HG02938 (cell line): ENCODE results near the gene CDC42.

Experiments used
- ATAC-seq: cut with Tn5 transposase; IDR thresholded peaks from one replicate; pipeline ENCODE4 v1.9.1; 2021; ENCODE audit warnings: mild to moderate bottlenecking, moderate library complexity; ENCODE audit not compliant: unreplicated experiment

Gene CDC42

DNA sequence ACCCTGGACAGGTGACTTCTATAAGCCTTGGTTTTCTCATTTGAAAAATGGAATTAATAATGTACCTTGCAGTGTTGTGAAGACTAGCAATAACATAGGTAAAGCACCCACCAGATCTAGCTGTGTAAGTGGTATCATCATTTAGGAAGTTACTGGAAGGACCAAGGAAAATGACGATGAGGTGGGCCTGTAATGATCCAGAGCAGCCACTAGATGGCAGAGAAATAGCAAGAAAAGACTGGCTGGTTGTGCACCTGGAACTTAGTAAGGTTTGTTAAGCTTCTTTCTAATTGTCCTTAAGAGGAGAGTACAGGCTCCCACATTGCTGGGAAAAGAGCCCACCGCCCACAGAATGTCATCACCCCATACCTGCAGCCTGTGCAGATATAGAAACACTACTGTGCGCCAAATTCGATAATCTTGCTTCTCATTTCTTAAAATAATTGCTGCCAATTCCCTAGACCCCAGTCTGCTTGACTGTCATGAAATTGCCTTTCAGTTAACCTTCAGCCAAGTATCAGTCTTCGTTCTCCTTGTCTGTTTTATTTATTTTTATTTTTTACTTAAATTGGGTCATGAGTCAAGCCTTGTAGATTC is 53.2 kb downstream of the CDC42 start:
- no peak for ATAC-seq

DNA sequence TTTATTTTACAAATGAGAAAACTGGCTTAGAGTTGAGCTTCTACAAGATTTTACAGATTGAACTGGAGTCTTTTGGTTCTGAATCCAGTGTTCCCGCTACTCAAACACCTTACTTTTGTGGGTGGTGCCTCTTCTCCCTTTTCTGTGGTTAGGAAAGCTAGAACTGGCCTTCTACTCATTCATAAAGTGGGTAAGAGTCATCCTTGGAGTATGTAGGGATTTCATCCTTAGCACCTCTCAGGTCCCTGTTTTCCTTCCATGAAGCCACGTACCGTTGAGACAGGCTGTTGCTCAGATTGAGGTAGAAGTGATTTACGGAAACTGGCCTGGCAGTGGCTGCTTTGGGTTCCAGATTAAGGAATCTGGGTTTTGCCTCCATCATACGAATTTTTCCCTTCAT is 54.6 kb downstream of the CDC42 start:
- no peak for ATAC-seq

DNA sequence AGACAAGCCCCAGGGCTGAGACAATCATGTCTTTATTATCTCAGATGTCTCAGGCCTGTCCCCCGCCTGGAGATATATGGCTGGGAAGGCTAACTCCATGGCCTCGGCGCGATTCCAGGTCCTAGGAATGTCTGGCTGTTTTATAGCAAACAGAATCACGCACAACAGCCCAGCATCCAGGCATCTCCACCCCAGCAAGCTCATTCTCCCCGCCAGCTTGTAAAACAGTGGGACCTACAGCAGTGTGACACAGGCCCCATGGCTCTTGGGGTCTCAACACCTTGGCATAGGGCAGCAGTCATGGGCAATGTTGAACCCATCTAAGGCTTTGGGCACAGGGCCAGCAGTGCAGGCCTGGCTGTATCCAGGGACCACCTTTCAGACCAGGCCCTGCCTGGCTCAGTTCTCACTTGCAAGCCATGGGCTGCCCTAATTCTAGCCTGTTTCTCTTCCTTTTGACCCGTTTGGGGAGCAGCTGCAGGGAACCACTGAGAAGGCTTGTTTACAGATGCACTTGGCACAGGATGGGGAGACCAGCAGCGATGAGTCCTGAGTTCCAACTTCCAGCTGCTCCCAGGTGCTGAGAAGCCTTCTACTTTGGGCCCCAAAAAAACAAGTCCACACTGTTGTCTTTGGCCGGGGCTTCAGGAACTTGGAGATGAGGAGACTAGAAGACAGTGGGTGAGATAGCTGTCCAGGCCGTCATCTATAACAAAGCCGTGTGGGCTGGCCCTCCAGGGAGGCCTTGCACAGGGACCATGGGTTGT is 56.0 kb downstream of the CDC42 start:
- no peak for ATAC-seq

DNA sequence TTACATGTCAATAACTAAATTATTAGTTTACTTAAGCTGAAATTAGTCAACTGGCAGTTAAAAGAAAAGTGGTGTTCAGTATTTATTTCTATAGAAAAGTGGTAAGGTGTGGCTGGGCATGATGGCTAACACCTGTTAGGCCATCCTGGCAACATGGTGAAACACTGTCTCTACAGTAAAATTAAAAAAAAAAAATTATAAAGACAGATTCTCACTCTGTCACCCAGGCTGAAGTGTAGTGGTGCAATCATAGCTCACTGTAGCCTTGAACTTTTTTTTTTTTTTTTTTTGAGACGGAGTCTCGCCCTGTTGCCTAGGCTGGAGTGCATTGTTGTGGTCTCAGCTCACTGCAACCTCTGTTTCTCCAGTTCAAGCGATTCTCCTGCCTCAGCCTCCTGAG is 57.5 kb downstream of the CDC42 start:
- no peak for ATAC-seq

DNA sequence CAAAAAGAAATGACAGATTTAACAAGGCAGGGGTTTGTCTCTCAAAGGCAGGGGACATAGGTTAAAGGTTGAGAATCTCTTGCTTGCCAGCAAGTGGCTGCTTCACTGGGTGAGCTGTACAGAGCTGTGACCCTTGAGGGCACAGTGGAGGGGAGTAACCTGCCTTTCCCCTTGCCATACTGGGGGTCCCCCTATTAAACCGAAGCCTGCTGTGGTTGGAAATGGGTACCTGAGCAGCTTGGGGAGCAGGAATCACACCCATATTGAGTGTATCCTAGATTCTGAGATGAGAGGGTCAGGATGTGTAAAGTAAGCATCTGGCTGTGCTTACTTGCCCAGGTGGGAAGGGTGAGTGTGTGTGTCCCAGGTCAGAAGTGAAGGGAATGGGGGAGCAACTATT is 58.6 kb downstream of the CDC42 start:
- ATAC-seq = no peak

DNA sequence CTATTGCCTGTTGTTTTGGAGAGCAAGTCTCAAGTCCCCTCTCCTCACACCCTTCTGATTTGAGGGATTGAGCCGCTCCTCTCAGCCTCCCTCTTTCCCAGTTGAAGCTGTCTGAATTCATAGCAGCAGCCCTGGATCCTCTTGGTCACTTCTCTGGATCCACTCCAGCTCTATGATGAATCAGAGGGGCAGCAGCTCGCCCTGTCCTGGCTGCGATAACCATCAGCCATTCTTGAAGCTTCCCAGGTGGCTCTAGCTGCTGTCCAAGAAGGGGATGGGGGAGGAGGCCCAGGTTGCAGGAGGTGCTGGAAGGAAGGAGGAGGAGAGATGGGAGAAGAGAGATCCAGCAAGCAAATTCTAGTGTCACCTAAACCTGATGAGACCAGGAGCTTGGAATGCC is 59.1 kb downstream of the CDC42 start:
- ATAC-seq = no peak

DNA sequence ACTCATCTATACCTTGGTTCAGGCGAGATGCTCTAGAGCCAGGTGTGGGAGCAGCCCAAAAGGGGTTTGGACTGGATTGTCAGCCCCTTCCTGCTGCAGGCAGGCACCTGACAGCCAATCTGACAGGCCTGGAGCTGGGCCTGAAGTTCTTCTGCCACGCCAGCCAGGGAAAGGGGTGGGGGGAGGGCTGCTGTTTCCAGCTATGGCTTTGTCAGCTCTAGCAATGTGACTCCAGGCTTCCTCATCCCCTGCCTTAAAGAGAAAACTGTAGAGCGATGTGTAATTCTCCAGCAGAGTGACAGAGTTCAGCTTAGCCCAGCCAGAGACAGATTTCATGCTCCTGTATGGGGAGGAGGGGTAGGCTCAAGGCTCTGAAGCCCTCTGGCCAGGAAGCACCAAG is 60.0 kb downstream of the CDC42 start:
- no peak for ATAC-seq

DNA sequence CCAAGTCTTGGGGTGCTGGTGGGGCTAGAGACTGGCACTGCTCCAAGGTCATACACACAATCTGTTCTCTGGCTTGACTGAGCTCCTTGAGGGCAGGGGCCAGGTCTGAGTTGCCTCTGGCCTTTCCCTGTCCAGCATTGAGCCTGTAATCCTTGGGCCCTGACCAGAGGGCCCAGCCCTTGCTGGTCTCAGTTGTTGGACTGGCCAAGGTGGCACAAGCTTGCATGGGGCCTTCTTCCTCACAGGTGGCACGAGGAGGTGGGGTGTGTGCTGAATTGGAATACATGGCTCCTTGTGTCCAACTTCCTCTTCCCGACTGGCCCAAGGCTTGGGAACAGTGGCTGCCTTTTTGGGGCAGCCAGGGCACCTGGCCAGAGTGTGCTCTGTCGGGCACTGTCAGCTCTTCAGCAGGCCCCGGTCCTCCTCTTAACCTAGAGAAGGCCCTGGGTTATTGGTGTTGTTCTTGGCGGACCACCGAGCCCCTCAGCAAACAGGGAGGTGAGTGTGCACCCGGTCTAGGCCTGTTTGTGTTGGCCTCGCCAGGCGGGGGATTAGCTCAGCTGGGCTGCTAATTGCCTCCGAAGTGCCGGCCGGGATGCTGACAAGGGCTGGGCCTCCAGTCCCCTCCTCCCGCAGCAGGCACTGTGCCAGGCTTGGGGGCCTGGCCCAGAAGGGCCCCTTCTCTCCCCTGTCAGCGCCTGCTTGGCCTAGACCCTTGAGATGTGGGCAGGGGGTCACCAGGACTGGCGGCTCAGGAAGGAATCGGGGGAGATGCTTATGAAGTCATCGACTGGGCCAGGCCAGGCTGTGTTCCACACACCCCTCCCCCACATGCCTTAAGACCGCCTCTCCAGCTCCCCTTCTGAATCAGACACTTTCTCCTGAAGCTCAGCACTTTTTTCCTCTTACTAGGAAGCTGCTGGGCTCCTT is 61.8 kb downstream of the CDC42 start:
- no peak for ATAC-seq

DNA sequence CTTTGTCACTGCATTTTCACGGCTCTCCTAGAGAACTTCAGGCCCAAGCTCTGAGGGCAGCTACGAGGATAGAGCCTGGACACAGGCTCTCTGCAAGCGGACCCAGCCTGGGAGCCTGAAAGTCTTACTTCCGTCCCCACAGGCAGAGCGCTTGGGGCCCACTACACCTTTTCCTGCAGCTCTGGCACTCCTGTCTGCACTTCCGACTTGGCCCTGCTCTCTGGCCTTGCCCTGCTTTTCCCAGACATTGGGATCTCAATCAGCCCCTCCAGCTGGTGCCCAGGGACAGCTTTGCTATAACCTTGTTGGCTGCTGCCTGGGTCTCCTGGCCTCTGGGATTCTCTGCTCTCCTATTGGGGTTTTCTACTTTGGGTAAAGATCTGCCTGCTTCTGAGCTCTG is 62.8 kb downstream of the CDC42 start:
- ATAC-seq = no peak

DNA sequence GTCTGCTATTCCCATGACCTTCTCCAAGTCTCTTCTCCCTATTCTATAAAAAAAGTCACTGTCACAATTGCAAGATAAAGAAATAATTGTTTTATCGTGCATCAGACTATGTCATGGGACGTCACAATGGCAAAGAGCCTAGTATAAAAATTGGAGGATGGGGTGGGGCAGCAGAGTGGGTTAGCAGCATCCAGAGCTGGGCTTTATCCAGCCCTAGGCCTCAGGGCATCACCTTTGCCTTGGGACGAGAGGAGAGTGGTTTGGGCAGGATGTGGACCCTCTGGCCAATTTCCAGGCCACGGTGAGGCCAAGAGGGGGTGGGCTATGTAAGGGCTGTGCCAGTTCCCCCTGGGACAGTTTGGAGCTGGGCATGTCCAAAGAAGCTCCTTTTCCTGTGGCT is 64.7 kb downstream of the CDC42 start:
- ATAC-seq = no peak

DNA sequence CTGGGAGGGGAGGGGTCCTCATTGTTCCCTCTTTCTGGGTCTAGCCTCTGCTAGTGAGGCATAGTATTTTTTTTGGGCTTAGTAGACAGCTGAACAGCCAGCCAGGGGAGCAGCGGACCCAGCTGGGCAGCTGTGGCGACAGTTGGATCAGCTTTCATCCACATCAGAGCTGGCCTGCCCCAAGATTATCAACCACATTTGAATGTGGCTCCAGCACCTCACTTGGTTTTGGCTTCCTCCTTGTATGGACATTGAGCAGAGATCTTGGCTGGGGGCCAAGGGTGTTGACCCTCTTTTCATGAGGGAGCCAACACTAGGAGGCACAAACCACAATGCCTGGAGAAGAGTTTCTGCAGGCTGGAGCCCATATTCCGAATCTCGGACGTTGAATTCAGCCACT is 65.3 kb downstream of the CDC42 start:
- no peak for ATAC-seq

DNA sequence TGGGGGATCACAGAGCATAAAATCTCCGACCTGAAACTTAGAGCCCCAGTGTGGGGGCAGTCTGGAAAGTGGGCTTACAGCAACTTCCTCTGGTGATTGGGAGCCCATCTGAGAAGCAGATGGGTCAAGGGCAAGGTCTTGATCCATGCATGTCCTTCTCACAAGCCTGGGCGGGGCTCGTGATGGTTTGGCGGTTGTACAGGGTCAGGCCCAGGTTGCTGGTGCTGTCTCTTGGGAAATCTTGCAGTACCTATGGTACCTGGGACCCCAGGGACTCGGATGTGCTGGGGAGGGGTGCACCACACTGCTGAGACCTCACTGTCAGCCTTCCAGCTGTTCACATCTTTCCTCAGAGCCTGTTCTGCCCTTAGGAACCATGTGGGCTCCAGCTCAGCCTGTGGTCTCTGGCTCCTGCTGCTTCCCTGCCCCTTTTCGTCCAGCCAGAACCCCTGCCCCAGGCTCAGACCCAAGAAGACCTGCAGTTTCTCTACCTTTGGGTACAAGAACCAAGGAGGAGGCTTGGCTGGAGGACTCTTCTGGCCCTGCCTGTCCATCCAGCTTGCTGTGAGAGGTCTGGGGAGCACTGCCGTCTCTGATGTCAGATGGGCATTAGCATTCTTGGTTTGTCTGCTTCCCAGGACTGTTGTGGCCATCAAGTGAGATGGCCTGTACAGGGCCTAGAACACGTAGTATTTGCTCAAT is 65.9 kb downstream of the CDC42 start:
- ATAC-seq = no peak

DNA sequence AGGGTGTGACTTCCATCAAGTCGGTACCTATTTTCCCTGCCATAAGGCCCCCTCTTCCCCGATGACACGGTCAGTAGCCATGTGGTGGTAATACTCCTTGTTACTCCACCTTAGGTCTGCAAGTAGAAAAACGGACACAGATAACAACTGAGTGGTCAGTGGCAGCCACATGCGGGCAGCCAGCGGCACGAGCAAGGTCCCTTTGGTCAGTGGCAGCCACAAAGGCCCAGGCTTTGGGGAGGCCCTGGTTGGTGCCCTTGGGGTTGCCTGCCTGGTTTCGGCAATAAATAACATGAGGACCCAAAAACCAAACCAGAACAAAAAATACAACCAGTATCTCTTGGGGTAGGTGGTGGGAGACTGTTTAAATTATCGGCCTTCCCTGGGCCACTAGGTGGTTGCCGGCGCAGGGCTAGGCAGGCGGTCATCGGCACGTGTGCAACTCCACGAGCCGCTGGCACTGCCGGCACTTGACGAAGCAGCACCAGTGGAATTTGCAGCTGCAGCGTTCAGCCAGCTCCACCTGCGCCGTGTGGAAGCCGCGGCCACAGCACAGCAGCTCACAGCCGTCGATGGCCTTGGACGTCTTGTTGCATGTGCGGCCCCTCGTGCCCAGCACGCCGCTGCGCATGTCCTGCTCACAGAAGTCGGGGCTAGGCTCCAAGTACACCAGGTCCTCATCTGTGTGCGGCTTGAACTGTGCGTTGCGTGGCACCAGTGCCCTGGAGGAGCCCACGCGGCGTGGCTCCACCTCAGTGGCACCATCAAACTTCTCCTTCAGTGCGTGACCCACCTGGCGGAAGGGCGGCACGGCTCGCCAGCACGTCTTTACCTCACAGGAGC is 67.3 kb downstream of the CDC42 start:
- no peak for ATAC-seq

DNA sequence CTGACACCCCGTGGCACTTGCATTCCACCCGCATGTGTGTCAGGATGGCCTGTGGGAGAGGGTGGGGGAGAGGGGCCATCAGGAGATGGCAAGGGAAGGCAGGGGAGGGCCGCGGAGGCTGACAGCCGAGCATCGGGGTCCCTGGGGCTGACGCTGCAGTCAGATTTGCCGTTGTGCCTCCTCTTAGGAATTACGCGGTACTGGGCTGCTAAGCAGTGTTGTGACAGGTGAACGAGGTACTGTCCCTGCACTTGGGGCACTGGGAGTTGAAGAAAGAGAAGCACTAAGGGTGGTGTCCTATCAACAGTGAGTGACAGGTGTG is 67.9 kb downstream of the CDC42 start:
- ATAC-seq = no peak

DNA sequence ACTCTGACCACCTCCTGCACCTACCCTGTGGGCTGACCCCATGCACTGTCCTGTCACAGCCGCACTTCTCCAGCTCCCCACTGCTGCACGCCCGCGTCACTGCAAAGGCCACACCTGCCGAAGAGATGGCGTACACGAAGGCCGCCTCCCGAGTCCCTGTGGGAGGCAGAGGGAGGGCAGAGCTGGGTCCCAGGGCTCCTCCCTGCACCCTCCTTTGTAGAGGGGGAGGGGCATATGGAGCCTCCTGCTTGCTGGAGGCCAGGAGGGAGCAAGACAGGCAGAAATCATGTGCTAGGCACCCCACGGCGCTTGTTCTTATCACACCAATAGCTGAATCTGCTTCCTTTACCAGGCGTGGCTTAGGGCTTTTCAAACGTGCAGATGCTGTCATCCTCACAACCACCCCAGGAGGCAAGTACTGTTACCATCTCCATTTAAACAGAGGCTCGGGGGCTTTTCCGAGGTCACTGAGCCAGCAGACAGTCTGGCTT is 69.0 kb downstream of the CDC42 start:
- ATAC-seq = no peak

DNA sequence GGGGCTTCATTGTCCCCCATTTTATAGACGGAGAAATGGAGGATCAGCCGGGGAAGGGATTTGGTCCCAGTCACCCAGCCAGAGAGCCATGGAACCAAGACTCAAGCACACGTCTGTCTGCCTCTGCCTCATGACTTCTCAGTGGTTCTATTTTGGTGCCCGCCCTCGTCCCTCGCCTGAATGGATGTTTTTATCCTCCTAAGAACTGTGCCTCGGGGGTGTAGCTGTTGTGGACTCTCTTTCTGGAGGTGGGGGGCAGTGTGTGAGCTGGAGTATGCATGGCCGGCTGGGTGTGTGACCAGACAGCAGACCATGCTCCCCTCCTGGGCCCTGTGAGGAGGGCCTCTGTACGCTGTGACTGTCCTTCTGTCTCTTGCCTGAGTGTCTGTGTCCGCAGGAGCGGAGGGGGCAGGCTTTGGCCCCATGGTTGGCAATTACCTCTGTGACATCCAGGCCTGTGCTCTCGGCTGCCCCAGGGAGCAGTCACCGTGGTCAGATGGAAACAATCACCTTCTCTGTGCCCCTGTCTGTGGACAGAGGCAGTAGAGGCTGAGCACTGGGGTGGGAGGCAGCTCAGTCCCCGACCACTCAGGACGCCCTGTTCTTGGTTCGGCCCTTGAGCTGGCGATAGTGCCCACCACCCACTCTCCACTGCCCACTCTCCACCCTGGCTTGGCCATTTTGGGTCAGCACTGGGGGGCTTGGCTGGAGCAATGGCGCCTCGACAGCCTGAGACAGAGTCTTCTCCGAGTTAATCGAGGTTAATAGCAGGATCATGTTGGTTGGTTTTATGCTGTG is 70.0 kb downstream of the CDC42 start:
- ATAC-seq = no peak

DNA sequence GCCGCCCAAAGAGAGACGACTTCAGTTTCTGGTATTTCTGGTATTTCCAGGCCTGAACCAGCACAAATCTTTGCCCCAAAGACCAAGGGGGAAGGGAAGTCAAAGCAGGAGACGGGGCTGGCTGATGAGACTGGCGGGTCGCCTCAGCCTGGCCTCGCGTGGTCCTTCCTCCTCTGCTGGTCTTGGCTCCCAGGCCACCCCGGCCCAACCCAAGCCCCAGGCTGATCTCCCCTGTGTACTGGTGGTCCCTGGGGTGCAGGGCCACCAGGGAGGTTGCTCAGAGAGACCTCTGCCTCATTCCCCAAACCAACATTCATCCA is 70.5 kb downstream of the CDC42 start:
- ATAC-seq = no peak

DNA sequence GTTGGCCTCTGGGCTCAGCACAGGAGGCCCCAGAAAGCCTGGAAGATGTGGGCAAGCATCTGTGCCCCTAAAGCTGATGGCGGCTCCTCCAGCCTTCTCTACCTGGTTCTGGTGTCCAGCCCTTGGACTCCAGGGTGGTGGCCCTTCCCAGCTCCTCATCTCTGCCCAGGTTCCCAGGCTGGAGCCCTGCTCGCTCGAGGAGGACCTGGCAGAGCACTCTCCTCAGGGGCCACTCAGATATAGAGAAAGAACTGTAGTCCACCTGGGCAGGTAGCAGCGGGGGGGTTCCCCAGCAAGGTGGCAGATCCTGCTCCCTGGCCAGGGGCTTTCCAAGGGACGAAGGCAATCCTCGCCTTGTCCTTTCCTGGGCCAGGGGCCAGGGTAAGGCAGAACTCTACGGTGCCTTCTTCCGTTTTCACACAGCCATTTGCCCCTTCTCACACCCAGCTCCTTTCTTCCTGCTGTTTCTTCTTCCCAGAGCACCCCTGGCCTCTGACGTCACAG is 71.4 kb downstream of the CDC42 start:
- ATAC-seq = no peak

DNA sequence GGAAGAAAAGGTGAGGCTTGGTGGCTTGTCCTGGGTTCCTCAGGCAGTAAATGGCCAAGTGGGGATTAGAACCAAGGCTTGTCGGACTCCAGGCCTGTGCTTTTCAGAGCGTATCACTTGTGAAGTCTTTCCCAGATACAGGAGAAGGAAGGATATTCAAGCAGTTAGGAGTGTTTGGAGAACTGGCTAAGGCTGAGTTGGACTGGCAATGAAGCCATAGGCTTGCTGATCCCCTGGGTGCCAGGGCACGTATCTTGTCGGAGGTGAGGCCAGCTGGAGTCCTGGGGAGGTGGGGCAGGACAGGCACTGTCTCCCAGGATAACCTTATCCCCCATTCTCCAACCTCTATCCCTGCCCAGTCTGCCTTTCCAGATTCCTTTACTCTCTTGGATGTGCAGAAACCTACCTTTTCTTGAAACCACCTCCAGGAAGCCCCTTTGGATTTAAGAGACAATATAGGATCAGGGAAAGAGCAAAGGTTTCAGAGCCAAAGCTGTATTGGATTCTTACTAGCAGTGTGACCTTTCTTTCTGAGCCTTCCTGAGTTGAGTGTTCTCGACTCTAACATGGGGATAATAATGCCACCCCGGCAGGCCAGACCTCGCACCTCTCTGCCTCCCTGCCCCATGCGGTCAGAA is 72.2 kb downstream of the CDC42 start:
- no peak for ATAC-seq
